Nephron (organoid): ENCODE results near the gene RGS1.

Experiments used
- H3K27ac Mint-ChIP-seq, 3 experiments: 2 replicates each; pipeline ENCODE4 v1.8.0; 2020; ENCODE audit warnings: mixed read lengths in 3 of 3, mild to moderate bottlenecking in 2 of 3, moderate library complexity in 1 of 3
- H3K27me3 Mint-ChIP-seq: 2 replicates; pipeline ENCODE4 v1.8.0; 2021; ENCODE audit warnings: low read depth, mild to moderate bottlenecking, moderate library complexity, mixed read lengths
- H3K36me3 Mint-ChIP-seq: 2 replicates; pipeline ENCODE4 v1.8.0; 2020; ENCODE audit warnings: low read depth, mixed read lengths
- H3K4me1 Mint-ChIP-seq: 2 replicates; pipeline ENCODE4 v1.8.0; 2020; ENCODE audit warnings: mixed read lengths
- H3K4me3 Mint-ChIP-seq, 3 experiments: 2 replicates each; pipeline ENCODE4 v1.8.0; 2020; ENCODE audit warnings: mild to moderate bottlenecking in 3 of 3, mixed read lengths in 3 of 3, moderate library complexity in 2 of 3
- H3K9me3 Mint-ChIP-seq: 2 replicates; pipeline ENCODE4 v1.8.0; 2020; ENCODE audit warnings: mixed read lengths
- TF ChIP-seq, protein P1 (sequence below), 3 experiments: fragments of 200-600 bp; sonication (generic); IDR thresholded peaks; one replicate each; pipeline ENCODE4 v1.5.0; 2021; ENCODE audit warnings: antibody characterized with exemption in 3 of 3; ENCODE audit not compliant: unreplicated experiment in 3 of 3

The RGS1 gene

DNA sequence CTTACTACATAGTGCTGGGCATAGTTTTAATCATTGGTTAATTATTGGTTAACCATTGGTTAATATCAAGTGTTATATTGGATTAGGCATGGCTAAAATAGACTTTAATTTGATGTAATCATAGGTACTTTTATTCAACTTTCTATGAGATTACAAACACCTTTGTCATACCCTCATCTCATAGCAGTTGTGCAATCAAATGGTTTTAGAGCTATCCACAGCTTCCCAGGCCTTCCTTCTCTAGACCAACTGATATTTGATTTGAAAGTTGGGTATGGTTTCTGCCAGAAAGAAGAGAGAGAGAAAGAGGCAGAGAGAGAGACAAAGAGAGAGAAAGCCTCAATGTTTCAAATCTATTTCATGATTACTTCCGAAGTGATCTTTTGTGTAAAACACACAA lies 9.6 kb upstream of the RGS1 start:
- Mint-ChIP-seq H3K4me3 (no peak overlapping the region), H3K4me1 (peaks cover 6% of the 10 kb centered on the region), H3K27ac (no peak overlapping the region), H3K27me3 (no peaks in the 10 kb centered on the region), H3K9me3 (peaks cover 6% of the 10 kb centered on the region), H3K36me3 (no peaks in the 10 kb centered on the region)
- TF ChIP-seq, protein P1, sequence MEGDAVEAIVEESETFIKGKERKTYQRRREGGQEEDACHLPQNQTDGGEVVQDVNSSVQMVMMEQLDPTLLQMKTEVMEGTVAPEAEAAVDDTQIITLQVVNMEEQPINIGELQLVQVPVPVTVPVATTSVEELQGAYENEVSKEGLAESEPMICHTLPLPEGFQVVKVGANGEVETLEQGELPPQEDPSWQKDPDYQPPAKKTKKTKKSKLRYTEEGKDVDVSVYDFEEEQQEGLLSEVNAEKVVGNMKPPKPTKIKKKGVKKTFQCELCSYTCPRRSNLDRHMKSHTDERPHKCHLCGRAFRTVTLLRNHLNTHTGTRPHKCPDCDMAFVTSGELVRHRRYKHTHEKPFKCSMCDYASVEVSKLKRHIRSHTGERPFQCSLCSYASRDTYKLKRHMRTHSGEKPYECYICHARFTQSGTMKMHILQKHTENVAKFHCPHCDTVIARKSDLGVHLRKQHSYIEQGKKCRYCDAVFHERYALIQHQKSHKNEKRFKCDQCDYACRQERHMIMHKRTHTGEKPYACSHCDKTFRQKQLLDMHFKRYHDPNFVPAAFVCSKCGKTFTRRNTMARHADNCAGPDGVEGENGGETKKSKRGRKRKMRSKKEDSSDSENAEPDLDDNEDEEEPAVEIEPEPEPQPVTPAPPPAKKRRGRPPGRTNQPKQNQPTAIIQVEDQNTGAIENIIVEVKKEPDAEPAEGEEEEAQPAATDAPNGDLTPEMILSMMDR (IDR thresholded peaks at IDR 0.05; ENCODE audit: unreplicated experiment in 3 of 3) = no peak

DNA sequence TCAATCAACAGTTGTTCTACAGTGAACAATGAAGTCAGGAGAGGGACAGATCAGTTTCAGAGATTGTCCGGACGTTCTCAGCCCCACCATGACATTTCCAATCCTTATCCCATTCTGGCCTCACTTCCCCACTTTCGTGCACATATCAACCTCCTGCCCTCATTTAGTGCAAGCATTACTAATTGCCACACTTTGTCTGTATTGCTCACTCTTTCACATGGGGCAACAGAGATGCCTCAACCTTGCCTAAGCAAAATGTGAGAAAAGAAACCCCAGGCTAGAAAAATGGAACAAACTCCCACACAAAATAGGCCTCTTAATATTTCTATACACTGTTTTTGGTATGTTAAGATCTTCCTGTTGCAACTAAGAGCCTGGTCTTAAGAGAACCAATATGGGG lies 8.9 kb upstream of the RGS1 start:
- H3K27ac Mint-ChIP-seq = no peak overlapping the region
- H3K4me3 Mint-ChIP-seq = no peak overlapping the region
- H3K9me3 Mint-ChIP-seq = peaks cover 10% of the 10 kb centered on the region
- no peaks in the 10 kb centered on the region for H3K27me3 Mint-ChIP-seq
- no peaks in the 10 kb centered on the region for H3K36me3 Mint-ChIP-seq
- TF ChIP-seq, protein P1 (IDR thresholded peaks at IDR 0.05; ENCODE audit: unreplicated experiment in 3 of 3) = no peak
- H3K4me1 Mint-ChIP-seq = peaks cover 6% of the 10 kb centered on the region

DNA sequence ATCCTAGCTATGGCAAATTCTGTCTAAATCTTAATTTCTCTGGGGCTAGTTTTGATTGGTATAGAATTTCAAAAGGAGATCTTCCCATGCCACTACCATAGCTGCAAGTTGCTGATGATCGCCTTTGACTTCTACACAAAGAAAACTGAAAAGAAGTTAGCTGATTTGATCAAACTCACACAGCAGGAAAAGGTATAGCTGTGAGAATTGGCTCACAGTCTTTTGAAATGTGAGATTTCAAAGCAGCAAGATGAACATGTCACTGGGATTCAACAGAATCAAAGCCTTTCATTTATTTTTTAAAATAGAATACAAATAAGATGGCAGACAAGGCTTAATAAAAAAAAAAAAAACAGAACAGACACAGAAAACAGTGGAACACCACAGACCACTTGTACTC lies 7.5 kb upstream of the RGS1 start:
- Mint-ChIP-seq H3K27ac (no peak overlapping the region), H3K27me3 (no peaks in the 10 kb centered on the region), H3K4me1 (peaks cover 6% of the 10 kb centered on the region), H3K36me3 (no peaks in the 10 kb centered on the region), H3K9me3 (peaks cover 10% of the 10 kb centered on the region), H3K4me3 (no peak overlapping the region)
- TF ChIP-seq, protein P1 (IDR thresholded peaks at IDR 0.05; ENCODE audit: unreplicated experiment in 3 of 3) = no peak

DNA sequence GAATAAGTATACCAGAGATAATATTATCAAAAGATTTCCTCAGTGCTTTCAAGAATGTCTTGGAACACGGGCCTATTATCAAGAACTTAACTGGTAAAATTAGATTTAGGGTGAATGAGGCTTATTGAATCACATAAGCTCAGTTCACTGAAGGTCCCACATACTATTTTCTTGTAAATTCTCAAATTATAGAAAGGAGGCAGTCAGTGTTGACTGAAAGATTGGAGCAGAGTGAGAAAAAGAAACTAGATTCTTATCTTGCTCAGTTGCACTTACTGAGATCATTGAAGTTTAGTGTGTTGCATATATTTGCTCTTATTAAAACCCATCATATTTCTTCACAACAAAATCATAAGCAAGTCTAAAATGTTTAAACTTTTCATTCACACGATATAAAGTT lies 3.9 kb upstream of the RGS1 start:
- H3K27ac Mint-ChIP-seq = no peak overlapping the region
- TF ChIP-seq, protein P1 (IDR thresholded peaks at IDR 0.05; ENCODE audit: unreplicated experiment in 3 of 3) = no peak
- H3K27me3 Mint-ChIP-seq = no peaks in the 10 kb centered on the region
- H3K4me3 Mint-ChIP-seq = no peak overlapping the region
- H3K9me3 Mint-ChIP-seq = peaks cover 10% of the 10 kb centered on the region
- H3K4me1 Mint-ChIP-seq = no peaks in the 10 kb centered on the region
- H3K36me3 Mint-ChIP-seq = no peaks in the 10 kb centered on the region

DNA sequence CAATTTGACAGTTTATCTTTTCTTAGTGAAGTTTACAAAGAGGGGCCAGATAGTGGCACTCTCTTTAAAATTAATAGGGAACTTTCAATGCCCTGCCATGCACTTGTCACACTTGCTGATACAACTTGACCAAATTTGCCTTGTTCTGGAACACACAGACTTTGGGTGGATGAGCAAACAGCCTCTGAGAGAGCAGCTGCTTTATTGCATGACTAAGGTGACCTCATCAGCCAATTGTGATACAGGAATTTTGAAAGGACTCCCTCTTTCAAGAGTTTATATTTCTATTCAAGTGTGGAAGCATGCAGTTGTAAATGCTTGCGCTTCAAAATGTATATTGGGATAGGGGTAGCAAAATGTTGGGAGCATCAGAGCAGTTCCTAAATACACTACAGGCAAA lies 2.1 kb upstream of the RGS1 start:
- Mint-ChIP-seq H3K36me3 (no peaks in the 10 kb centered on the region), H3K4me1 (no peaks in the 10 kb centered on the region), H3K27me3 (no peaks in the 10 kb centered on the region), H3K4me3 (no peak overlapping the region), H3K9me3 (peaks cover 10% of the 10 kb centered on the region), H3K27ac (no peak overlapping the region)
- TF ChIP-seq, protein P1 (IDR thresholded peaks at IDR 0.05; ENCODE audit: unreplicated experiment in 3 of 3) = no peak

DNA sequence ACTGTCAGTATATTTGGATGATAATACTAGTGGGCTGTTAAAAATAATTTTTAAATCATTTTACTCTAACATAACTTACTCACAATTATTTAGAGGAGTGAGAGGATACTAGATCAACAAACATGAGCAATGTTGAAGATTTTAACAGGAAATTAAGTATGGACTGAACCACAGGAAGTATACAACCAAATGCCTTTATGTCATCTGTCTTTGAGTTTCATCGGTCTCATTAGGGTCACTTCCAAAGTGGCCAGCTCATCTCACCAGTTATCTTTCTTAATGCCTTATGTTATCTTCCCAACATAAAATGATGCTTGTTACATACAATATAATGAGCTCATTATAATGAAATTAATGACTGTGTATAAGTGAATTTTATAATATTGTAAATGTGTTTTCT lies 1.5 kb upstream of the RGS1 start:
- Mint-ChIP-seq H3K27ac (no peak overlapping the region), H3K4me1 (no peaks in the 10 kb centered on the region), H3K4me3 (no peak overlapping the region), H3K27me3 (no peaks in the 10 kb centered on the region), H3K36me3 (no peaks in the 10 kb centered on the region), H3K9me3 (peaks cover 10% of the 10 kb centered on the region)
- TF ChIP-seq, protein P1 (IDR thresholded peaks at IDR 0.05; ENCODE audit: unreplicated experiment in 3 of 3) = no peak
